ENCODE data around the gene SLF2. TPM values are rescaled to one million over a fixed set of nuclear protein-coding genes. Genes with fewer than 3 reads are reported as not detected.

SLF2 gene
- total and polyA plus RNA-seq, 2 of the 13 experiments (the other 11 are each of a cell fraction or from before 2014, with no cell fraction given): 12.2 to 48.1 TPM

DNA sequence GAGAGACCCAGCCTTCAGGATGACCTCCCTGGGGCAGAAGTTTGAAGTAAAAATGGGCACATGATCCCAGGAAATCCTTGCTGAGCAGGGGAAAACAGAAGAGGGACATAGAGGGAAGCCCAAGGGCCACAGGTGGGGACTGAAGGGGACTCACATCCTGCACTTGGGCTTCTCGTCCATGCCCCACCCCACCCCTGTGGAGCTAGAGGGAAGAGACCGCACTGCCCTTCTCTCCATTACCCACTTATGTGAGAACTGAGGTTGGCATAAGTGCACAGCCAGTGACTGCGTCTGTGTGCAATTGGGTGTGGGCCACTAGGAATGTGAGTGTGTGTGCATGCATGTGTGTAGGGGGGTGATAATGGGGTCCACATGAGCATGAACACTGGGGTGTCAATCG, 43.4 kb upstream of the SLF2 start:
- FAIRE-seq: no peak
- no peak overlapping the region for H3K4me3 ChIP-seq (replicated peaks in 1 of 3; ENCODE audit: insufficient read depth in 1 of 3, low read depth in 2 of 3, low read length in 3 of 3)
- H3K27ac ChIP-seq (ENCODE audit: extremely low read length, insufficient read depth, low read length): no peak overlapping the region
- no peaks in the 10 kb centered on the region for H4K20me1 ChIP-seq (ENCODE audit: insufficient read depth, low read length)
- H3K9ac ChIP-seq (ENCODE audit: insufficient read depth, low read depth, low read length): no peak overlapping the region
- peaks cover 45% of the 10 kb centered on the region for H3K4me1 ChIP-seq (ENCODE audit: insufficient read depth, low read length)
- no peak overlapping the region for H3K4me2 ChIP-seq (ENCODE audit: low read depth, low read length)
- no peaks in the 10 kb centered on the region for H3K36me3 ChIP-seq (replicated peaks in 1 of 2; ENCODE audit: control insufficient read depth in 1 of 2, insufficient read depth in 2 of 2, low read length in 2 of 2)
- no peak overlapping the region for H2AFZ ChIP-seq (ENCODE audit: low read length)
- no peaks in the 10 kb centered on the region for H3K79me2 ChIP-seq (ENCODE audit: insufficient read depth, low read length)
- ATAC-seq: no peak
- in situ Hi-C loops (cut with HindIII; ENCODE audit: extremely low pct_ligation_motif_present, low pct_unique_long_range_greater_than_20kb): no loop called here
- no peak for DNase-seq (ENCODE audit: low spot score)
- ChIA-PET CTCF (ENCODE audit: low intra/inter-chr PET ratio, low total read pairs) (no interaction called here), POLR2A (no interaction called here)
- TF ChIP-seq RXRB (CRISPR knock-in tag; IDR thresholded peaks at IDR 0.05; ENCODE audit: borderline replicate concordance): no peak
- no peak for TF ChIP-seq U2AF1 (optimal IDR thresholded peaks at IDR 0.05; ENCODE audit: low read depth, low read length)
- TF ChIP-seq, protein P1, sequence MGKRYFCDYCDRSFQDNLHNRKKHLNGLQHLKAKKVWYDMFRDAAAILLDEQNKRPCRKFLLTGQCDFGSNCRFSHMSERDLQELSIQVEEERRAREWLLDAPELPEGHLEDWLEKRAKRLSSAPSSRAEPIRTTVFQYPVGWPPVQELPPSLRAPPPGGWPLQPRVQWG (CRISPR knock-in tag; IDR thresholded peaks at IDR 0.05; ENCODE audit: borderline replicate concordance, low read depth): no peak
- TF ChIP-seq RORA (CRISPR knock-in tag; IDR thresholded peaks at IDR 0.05): no peak
- no peak for TF ChIP-seq JARID2 (CRISPR knock-in tag; IDR thresholded peaks at IDR 0.05; ENCODE audit: insufficient replicate concordance)
- no peak for TF ChIP-seq PRMT3 (CRISPR knock-in tag; IDR thresholded peaks at IDR 0.05; ENCODE audit: borderline replicate concordance, low read depth)
- TF ChIP-seq MEIS2 (CRISPR knock-in tag; IDR thresholded peaks at IDR 0.05): no peak
- TF ChIP-seq MTA1 (CRISPR knock-in tag; IDR thresholded peaks at IDR 0.05; ENCODE audit: borderline replicate concordance): no peak
- TF ChIP-seq ZC3H4 (CRISPR knock-in tag; IDR thresholded peaks at IDR 0.05; ENCODE audit: borderline replicate concordance): no peak
- TF ChIP-seq ZIK1 (CRISPR knock-in tag; IDR thresholded peaks at IDR 0.05; ENCODE audit: borderline replicate concordance, low read depth): no peak
- intact Hi-C loops (cut with micrococcal nuclease; ENCODE audit: unreplicated experiment): no loop called here
- no peaks in the 10 kb centered on the region for H3K9me3 ChIP-seq (ENCODE audit: low read length)
- WGBS (ENCODE audit: low lambda C conversion rate): 56% methylated on average over 4 of the region's 4 CpGs
- peaks cover 4 to 38% of the 10 kb centered on the region in 2 experiments; a peak in 3 of 5 replicates for H3K27me3 ChIP-seq (ENCODE audit: control insufficient read depth in 1 of 2, insufficient read depth in 2 of 2, low read length in 2 of 2)
- BruUV-seq (replicated peaks): no TSS peak

All from HepG2 (cell line).